ENCODE data around the gene NKPD1.

NKPD1 gene

DNA sequence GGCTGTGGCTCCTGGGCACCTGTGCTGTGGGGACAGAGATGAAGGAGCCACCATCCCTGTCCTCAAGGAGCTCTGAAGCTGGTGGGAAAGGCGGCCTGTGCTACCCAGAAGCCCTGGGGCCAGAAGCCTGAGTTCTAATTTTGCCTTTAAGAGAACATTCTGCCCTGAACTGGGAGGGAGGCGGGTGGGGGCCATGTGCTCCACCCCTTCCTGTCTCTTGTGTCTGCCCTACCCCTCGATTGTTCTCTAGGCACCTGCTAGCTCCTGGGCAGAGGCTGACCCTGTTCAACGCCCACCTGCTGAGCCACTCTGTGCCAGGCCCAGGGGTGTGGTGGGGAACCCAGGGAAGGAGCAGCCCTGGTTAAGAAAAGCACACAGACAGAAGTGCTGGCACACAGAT, 11.4 kb upstream of the NKPD1 start:
- DNase-seq = no peak

DNA sequence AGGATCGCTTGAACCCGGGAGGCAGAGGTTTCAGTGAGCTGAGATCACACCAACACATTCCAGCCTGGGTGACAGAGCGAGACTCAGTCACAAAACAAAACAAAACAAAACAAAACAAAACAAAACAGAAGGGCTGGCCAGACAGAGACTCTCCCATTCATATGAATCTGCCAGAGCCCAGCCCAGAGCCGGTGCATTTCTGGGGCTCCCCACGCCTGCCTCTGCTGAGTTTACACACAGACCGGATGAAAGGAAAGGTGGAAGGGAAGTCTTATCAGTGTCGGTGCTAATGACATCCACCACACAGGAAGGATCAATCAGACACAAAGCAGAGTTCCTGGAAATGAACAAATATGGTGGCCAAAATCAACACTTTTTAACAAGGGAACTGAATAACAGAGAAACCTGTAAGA, 10.4 kb upstream of the NKPD1 start:
- no peak for DNase-seq

DNA sequence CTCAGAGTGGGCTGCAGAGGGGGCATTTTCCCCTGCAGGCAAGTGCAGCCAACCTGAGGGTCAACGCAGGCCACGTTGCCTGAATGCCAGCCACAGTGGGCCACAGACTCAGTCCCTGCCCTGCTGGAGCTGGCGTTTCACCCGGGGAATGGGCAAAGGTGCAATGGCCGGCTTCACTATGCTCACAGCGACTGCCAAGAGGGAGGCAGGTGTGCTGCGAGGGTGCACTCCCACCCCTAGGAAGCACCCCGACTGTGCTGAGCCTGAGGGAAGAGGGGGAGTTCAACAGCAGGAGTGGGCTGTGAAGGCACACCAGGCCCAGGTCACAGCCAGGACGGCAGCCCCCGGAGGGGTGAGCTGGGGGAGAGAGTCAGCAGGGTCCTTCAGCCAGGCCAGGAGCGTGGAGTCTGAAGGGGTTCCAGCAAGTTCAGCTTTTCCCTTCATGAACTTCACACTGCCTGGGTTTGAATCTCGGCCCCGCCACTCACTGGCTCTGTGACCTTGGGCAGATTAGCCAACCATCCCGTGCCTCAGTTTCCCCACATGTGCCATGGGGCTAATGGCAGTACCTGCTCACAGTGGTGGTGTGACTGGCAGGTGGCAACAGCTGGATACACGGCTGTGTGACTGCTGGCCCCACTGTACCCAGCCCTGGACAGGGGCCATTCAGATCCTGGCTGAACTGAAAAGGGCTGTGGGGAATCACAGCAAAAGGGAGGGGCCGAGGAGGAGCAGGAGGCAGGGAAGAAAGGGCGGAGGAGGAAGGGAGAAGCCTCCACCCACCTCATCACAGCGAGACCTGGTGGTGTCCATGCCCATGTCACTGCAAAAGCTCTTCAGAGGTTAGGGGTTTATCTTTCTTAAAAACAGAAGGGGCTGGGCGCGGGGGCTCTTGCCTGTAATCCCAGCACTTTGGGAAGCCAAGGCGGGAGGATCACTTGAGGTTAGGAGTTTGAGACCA, 9.6 kb upstream of the NKPD1 start:
- DNase-seq = no peak

DNA sequence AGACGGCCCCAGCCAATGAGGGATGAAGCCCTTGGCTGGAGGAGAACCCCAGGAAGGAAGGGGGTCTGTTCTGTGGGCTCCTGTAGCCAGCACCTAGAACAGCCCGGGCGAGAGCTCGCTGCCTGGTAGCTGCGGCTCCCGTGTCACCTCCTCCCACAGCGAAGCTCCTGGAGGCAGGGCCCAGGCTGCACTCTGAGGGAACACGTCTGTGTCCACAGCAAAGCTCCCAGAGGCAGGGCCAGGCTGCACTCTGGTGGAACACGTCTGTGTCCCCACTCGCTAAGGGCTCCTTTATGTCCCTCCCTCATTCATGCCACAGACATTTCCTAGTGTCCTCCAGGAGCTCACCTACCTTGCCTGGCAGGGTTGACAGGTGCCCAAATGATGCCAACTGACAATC, 8.8 kb upstream of the NKPD1 start:
- DNase-seq = no peak

DNA sequence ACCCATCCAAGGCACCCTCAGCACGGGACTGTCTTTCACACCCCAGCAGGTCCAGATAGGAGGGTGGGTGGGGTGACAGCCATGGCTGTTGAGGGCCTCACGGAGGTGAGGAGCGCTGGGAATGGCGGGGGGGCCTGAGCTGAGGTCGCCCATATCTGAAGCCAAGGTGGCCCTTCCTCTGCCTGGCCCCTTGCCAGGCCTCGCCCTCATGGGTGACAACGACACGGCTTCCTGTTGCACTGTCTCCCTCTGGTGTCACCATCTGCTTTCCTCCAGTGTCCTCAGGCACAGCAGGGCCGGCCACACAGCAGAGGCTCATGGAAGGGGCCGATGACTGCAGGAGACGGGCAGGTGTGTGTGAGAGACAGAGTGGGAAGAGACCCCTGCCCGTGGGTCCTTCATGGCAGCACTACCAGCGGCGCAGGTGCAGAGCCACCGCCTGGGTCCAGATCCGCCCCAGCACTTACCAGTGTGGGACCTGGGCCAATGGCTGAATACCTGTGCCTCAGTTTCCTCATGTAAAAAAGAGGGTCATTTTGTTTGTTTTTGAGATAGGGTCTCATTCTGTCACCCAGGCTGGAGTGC, 8.1 kb upstream of the NKPD1 start:
- no peak for DNase-seq

DNA sequence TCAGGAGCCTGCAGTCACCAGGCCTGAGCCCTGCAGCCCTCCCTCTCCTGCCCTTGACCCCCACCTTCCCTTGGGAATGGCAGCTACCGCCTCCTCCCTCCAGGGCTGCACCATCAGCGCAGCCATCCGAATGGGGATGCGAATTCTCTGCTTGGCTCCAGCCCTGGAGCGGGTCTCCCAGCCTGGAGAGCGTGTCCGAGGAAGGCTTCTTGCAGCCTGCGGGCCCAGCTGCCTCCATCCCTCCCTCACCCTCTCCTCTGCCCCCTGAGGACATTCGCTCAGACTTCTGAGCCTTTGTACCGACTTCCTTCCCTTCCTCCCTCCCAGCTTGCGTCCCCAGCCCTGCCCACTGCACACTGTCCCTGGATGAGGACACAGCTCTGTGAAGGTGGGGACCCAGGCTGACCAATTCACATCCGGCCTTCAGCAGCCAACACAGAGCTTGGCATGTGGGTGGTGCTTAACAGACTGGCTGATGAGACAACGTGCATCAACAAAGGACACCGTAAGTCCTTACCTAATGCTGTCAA, 6.0 kb upstream of the NKPD1 start:
- DNase-seq = no peak

DNA sequence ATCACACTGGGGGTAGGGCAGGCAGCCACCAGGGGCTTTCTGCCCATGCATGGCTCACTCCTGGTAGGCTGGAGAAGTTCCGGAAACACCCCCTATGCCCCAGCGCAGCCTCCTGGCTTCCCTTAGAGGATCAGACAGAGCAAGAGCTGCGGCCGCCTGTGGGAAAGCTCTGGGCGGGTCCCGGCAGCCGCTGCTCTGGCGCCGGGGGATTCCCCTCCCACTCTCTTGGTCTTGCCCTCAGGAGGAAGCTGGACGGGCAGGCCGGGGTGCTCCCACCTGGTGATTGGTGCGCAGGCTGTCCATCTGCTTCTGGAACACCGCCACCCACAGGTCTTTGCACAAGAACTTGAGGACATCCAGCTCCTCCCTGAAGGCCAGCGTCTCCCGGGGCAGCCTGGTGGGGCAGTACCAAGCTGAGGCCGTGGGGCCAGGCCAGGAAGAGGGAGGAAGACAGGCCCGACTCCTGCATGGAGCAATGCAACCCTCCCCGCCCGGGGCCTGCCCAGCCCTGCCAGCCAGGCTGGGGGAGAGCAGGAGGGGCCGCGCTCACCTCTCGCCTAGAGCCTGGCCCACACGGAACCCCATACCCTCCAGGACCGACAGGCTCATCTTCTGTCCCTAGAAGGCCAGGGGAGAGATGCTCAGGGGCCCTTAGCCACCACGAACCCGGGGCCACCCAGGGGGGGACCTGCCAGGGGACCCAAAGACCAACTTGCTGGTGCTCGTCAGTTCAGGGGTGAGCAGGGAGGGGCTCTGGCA, 4.0 kb upstream of the NKPD1 start:
- peak; percentile 65 for DNase-seq

DNA sequence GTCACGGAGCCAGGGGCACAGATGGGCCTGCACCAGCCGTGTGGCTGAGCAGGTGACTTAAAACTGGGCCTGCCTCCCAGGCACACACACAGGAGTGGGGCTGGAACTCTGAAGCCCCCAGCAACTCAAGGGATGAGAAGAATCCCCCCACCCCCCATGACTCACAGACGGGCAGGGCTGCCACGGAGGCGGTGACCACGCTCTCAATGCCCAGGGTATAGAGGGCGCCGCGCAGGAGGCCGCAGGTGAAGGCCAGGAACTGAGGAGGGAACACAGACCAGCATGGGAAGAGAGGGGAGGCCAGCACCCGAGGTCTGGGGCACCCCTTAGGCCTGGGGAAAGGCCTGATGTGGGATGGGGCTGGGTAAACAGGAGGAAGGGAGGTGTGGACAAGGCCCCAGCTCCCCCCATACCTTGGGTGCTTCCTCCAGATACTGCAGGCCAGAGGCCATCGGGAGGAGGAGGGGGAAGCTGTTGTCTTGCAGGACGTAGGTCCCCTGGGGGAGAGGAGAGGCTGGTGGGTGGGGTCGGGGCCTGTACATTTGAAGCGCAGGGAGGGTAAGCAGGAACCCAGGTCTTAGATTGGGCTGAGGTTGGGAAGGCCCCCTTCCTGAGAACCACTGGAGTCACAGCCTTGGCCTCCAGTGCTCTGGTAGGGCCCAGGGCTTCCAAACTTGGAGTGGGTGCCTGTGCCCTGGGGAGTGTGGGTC, 3.1 kb upstream of the NKPD1 start:
- DNase-seq = peak; percentile 28

DNA sequence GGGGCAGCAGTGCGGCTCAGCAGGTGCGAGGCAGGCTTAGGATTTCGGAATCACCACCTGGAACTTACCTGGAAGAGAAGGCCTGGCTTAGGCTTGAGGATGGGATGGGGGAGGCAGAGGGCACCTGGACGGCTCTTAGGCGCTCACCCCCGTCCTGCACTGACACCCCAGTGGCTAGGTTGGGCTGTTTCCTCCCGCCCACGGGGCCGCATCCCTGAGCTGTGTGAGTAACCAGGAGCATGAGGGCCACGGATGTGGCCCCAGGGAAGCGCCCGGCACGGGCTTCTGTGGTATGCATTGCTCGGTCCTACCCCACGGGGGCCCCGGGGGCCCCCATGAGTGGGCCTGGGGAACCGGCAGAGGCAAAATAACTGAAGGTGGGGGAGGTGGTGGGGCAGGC, 2.4 kb upstream of the NKPD1 start:
- DNase-seq = no peak

DNA sequence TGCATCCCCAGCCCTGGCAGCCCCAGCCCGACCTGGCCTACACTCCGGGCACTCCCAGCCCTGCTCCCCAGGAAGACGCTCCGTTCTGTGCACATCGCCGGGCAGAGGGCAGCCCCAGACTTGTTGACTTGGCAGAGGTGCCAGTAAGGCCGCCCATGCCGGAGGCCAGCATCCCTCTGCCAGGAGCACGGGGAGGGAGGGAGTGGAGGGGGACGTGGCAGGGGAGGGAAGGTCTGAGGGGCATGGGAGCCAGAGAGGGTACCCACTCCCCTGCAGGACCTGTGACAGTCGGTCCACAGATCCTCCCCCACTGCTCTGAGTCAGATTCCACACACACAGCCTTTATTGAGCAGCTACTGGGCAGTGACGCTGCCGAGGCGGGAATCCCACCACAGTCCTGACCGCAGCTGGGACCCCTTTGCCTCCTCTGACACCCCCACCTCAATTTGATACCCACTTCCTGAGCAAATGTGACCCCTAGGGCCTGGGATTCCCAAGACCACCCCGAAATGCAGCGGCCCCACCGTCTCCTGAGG, 1.9 kb upstream of the NKPD1 start:
- DNase-seq = no peak

DNA sequence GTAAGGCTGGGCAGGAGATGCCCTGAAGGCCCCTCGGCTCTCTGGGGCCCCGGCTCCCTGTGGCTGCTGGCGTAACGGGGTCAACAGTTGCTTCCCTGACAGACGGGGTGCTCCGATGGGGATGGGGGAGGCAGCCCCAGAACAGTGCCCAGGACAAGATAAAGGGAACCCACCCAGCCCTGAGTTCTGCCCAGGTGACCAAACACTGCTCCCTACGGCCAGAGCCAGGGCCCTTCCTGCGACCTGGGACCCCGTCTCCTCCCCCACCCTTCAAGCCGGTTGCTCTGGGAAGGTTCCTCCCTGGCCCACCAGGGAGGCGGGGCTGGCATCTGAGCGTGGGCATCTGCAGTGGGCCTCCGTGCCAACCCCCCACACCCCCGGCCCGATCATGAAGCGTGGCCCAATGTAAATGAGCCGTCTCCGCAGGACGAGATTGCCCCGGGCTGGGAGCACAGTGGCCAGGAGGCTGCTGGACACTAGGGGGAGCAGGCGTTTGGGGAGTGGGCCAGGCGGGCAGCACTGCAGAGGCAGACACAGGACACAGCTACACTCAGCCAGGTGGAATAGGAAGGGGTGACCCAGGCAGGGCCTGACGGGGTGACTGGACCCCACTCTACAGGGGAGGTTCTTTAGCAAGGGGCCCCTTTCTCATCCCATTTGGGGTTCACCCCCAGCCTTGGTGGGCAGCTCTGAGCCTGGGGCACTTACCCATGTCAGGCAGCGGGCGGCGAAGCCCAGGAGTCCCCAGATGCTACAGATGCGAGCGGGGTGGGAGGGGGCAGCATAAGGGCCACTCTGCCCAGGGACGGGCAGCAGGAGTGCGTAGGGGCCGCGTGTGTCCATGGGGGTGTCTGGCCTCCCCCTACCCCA, 1.2 kb upstream of the NKPD1 start:
- no peak for DNase-seq

DNA sequence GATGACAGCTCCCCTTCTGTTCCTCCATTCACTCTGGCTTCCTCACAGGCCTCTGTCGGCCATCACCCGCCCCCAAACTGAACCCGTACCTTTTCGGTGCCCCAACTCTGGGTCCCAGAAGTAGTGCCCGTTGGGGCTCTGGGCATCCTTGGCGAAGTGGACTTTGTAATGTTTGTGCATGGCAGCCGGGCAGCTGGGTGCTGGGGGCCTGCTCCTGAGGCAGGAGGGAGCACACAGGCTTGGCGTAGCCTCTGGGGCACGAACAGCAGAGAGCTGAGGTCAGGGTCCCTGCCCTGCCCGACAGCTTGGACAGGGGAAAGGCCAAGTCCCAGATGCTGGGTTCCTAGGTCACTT, 834 bp downstream of the NKPD1 start:
- no peak for DNase-seq

DNA sequence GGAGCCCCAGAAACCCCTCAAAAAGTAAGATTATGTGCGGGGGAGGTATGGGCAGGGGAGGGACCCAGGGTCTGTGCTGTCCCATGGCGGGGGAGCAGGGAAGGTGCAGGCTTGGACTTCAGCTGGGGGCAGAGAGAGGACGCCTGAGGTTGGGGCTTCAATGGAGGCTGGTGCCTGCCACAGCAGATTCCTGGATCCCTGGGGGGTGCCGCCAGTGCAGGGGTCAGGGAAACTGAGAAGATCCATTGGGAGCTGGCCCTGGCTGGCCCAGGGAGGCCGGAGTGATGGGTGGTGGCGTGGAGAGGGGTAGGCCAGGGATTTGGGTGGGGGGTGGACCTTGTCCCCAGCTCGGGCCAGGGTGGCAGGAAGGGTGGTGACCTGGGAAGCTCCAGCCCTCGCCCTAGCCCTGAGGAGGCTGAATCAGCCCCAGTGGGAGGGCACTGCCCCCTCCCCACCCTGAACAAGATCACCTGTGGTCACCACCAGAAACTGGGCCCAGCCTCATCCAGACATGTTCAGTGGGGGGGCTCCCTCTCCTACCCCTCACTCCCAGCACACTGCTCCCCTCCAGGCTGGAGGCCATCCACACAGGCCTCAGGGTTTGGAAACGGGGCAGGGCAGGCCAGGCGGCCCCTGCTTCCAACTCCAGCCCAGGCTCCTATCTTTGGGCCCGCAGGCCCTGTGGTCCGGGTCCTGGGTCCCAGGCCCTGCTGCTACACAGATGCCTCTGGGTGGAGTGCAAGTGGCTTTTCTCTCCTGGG, 1.4 kb downstream of the NKPD1 start:
- DNase-seq = no peak

DNA sequence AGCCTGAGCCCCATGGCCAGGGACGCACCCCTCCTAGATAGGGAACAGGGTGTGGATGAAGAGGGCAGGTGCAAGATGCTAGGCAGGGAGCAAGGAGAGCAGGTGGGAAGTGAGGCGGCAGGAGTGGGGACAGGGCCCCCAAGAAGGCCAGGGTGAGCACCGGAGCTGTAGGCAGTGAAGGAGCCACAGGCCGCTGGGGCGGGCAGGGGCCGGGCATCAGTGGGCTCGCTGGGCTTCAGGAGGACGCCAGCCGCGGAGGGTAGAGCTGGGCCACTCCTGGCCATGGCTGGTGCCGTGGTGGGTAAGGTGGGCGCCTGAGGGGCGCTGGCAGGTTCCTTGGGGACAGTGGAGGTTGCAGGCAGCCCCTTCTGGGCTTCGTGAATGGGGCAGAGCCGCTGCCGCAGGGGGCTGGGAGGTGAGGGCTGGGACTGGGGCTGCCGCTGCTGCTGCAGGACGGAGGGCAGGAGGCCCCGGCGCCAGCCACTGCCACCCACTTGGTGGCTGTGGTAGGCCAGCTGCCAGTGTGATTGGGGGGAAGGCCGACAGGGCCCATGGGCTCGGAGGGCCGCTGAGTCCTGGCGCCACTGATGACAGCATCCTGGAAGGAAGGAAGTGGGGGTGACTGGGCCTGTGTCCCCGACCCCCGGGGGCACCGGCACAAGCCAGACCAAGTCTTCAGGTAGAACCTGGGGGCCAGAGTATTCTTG, 2.1 kb downstream of the NKPD1 start:
- DNase-seq = no peak

DNA sequence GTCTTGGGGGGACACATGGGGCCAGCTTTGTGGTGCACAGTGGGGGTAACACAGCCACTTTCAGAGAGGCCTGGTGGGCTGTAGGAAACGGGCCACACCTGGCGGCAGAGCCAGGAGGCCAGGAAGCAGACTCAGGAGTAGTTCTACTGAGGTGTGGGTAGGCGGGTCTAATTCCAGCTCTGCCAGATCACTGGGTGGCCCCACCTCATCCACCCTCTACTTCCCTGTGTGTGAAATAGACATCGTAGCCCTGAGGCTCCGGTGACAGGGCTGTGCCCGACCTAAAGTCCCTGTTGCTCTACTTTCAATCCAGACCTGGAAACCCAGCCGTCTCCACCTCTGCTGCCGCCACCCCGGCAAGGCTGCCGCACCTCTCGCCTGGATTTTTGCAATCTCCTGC, 4.0 kb downstream of the NKPD1 start:
- no peak for DNase-seq

DNA sequence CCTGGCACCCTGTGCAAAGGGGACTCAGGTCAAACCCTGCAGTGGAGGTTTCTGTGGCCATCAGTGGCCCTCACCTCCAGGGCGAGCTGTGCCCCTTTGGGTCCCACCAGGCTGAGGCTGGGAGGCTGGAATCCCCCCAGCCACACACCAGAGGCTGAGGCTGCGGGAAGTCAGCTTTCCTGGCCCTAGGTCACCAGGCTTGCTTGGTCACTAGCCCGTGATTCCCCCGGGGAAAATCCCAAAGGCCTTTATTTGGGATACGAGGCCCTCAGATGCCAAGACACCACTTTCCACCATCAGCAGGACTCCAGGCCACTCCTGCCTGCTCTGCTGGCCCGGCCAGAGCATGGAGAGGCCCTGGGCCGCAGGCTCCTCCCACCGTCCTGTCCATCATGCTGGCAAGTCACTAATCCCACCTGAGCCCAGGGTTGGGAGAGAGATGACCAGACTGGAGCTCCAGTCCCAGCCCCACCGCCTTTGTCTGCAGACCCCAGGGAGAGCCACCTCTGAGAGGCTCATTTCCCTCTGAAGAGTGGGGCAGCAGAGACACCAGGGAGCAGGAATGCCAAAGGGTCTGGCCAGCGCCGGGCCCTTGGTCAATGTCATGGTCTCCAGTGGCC, 4.7 kb downstream of the NKPD1 start:
- DNase-seq = no peak

DNA sequence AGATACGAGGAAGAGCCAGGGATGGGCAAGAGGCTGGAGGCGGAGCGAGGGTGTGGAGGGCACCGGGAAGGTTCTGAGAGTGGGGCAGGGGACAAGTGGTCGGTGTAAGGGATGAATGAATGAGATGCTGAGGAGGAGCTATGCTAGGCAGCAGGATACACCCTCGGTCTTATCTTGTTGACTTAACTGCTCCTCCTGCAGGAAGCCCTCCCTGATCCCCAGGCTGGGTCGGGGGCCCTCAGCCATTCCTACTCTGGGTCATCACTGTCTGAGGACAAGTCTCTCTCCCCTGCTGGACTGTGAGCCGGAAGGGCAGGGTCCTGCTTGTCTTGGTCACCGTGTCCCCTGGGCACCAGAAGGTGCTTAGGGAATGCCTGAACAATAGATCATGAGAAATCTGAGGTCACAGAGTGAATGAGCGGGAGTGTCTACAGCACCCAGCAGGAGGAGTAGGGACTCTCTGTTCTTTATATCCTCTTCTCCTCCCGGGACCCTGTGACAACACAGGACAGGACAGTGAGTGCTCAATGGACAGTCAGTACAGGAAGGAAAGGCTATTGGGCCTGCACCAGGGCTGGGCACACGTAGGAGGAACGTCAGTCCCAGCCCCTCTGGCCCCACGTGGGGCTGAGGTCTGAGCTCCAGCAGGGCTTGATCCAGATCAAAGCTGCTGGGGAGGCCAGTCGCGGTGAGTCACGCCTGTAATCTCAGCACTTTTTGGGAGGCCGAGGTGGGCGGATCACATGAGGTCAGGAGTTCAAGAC, 6.5 kb downstream of the NKPD1 start:
- no peak for DNase-seq

DNA sequence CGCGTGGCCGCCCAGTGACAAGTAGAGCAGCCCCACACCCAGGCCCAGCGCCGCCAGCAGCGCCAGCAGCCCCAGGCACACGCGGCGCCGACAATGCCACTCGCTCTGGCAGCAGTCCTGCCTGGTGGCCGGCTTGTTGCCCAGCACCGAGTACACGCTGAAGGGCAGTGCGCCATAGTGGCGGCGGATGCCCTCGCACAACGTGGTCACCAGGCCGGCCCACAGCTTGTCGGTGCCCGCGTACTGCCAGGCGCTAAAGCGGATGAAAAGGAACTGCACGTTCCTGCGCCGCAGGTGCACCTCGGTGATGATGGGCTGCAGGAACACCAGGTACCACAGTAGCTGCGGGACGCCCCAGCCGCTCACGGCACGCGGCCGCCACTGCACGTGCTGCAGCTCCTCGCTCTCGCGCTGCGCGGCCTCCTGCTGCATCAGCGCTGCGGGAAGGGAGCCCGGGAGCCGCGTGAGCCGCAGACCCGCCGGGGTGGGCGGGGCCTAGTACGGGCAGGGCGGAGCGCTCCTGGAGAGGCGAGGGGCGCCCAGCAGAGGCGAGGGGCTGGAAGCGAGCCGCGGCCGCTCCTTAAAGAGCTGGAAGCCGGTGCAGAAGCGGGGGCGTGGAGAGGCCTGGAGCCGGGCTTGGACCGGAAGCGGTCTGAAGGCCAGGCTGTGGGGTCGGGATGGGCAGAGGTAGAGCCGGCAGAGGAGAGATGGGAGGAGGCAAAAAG, 7.3 kb downstream of the NKPD1 start:
- DNase-seq = peak; percentile 47

Measured in activated CD4-positive, CD25-positive, alpha-beta regulatory T cell treated with anti-CD3 and anti-CD28 coated beads, Interleukin-2, amount 50 U/mL, for 72 hours (primary cell).